ENCODE data around the gene NFILZ.
A peak's percentile ranks its signal among the peaks of the same experiment; 100 is the strongest.

NFILZ gene, protein sequence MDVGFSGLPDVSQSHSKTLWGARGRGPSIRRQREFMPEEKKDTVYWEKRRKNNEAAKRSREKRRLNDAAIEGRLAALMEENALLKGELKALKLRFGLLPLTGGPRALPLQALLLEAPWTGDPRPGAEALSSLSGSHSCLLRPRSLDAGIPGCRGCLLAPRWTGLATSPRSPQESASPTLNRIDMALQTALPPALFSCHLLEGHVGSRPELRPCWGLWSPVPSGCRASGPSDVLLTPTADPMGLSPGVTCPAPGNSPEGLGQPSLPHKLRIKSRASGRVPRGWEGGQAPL

GRCh38 chr19:8629996-8630683 is at the start of gene NFILZ:
Gene NFILZ (plus strand): TSS chr19:8630633. CDS start chr19:8676766, 46,133 bp downstream.
- DNase-seq = no peak

- DNase-seq = peak; percentile 44 to 91
These were observed 49.6 kb upstream of the NFILZ start for GRCh38 chr19:8580710-8581281.

DNA sequence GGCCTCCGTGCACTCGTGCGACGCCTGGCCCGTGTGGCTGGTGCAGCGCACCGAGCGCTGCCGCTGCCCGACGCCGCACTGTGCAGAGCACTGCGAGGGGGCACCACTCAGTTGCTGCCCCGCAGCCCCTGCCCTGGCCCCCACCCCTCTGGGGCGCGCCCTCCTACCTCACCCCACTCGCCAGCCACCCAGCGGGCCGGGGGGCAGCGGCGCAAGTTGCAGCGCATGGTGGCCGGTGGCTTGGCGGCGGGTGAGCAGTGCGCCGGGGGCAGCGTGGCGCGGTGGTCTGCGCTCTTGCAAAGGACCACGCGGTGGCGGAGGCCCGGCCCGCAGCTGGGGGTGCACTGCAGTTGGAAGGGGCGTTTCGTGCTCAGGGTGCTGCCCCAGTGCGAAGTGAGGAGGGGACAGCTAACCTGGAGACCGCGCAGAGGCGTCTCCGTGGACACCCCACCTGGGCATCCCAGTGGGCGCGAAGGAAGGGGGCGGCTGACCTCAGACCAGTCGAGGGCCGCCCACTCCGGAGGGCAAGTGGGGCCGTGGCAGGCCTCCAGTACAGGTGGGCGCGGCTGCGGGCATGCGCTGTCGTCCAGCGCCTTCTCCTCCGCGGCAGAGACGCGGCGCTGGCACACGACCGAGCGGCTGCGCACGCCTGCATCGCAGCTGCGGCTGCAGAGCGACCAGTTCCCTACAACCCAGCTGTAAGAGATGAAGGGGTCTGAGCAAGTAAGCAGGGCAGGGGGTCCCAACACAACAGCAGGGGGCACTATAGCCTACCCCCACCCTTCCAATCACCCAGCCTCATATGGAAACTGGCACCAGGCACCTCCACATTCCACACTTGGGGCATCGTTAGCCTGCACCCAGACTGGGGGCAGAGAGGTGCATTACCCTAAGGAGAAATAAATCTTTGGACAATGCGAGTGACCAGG is 45.2 kb upstream of the NFILZ start:
- no peak for DNase-seq

DNA sequence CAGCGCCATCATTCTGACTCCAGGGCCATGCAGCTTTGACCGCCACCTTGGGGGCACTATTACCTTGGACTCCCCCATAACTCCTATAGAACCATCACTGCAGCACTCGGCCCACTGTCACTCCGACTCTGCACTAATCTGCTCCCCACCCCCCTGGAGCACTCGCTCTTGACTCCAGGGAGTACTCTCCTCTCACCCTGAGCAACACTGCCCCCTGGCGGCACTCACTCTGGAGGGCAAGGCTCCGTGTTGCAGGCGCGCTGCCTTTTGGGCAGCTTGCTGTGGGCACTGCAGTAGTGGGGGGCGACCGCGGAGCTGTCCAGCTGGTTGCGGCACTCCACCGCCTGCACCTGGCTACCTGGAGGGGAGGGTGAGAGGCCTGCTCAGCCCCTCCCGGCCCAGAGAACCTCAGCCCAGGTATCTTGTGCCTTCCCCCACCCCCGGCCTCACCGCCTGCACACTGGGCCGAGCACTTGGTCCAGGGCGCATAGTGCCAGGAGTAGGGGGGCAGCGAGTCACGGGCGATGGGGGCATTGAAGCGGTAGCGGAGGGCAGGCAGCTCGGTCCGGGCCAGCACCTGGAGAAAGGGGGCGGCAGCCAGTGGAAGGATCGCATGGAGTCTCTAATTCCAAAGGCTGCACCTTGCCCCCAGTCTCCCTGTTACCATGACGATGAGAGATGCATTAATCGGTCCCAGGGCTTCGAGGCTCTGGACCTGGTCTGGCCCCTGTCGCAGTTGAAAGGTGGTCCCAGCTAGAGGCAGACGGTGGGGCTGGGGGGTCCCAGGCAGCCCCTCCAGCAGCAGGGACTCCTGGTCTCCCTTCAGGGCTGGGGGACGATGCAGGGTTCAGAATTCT is 44.3 kb upstream of the NFILZ start:
- DNase-seq = peak in 1 of 2 donors; percentile 55

- no peak for DNase-seq
These were observed 41.2 kb upstream of the NFILZ start for GRCh38 chr19:8589177-8589714.

- peak; percentile 39 to 80 for DNase-seq
These were observed 38.0 kb upstream of the NFILZ start for GRCh38 chr19:8592231-8593009.

DNA sequence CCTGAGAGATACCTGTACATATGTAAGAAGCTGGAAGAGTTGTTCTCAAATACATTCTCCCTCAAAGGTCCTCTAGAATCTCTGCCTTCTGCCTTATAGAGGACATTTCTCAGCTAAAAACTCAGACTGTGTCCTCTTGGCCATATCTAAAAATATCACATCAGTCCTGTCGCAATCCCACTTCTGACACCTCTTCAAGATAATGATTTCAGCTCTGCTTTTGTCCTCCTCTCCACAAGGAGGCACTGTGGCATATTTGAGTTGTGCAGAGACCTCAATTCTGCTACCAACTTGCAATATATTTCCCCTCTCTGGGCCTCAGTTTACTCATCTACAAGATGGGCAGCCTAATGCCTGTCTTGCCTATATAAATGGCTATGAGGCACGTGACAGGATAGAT is 36.5 kb upstream of the NFILZ start:
- no peak for DNase-seq

DNA sequence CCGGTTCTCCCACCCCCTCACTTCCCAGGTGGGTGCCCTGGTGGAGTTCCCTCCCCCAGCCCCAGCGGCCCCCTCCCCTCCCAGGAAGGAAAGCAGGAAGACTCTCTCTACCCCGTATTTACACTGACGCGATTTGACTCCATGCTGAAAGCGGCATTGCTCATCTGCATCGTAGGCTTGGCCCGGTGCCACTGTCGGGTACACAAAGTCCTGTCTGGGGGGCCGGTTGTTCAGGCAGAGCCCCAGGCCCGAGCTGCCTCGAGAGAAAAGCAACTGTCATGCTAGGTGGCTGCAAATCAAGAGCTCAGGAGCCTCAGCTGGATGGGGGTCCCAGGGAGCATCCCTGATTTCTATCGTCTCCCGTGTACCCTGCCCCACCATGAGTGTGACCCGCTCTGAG is 34.8 kb upstream of the NFILZ start:
- no peak for DNase-seq

GRCh38 chr19:8596168-8596567 is 34.3 kb upstream of the NFILZ start:
- no peak for DNase-seq

GRCh38 chr19:8600064-8600463 is 30.4 kb upstream of the NFILZ start:
- DNase-seq = no peak

GRCh38 chr19:8600816-8601215 is 29.6 kb upstream of the NFILZ start:
- no peak for DNase-seq

DNA sequence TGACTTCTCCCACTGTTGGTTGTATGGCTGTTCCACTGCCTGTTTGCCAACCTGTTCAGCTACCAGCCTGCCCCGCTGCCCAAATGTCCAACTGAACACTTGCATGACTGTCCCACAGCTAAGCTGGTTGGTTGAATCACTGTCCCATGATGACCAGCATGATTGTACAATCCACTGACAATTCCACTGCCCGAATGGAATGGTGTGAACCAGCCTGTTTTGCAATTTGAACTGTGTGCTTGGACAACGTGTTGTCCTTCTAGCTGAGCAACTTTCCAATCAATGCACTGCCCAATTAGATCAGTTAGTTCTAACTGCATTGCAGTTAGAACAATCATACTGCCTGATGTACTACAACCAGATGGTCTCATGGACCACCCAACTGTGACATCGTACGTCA is 28.6 kb upstream of the NFILZ start:
- no peak for DNase-seq

GRCh38 chr19:8605514-8605913 is 24.9 kb upstream of the NFILZ start:
- DNase-seq = no peak

- no peak for DNase-seq
These were observed 23.0 kb upstream of the NFILZ start for GRCh38 chr19:8607386-8607785.

GRCh38 chr19:8608941-8609278 is 21.5 kb upstream of the NFILZ start:
- DNase-seq = no peak

DNA sequence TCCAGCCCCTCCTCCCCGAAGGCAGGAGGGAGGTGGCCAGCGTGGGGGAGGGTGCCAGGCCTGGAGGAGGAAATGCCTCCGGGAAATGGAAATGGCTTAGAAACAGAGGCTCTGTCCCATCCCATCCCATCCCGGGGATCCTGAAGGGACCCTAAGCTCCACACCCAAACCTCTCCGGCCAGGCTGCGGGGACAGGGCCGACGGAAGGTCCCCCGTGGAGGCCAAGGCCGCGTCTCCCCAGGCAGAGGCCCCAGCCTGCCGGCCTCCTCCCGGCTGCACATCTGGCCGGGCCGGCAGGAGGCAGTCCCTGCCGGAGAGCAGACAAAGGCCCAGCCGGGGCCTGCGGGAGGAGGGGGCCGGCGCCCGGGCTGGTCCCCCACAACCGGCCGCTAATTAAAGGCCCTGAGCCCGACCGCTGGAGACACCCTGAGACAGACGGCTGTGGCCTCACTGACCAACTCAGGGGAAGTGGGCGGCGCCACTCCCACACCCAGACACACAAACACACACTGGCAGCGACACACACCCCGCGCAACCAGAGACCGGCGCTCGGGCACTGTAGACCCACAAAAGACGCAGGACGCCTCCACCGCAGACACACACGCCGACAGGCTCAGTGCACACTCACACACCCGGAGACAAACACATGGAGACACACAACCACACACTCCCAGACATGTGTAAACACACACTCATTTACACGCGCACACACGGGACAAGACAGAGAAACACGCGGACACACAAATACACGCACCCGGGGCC is 21.0 kb upstream of the NFILZ start:
- peak; percentile 25 to 33 for DNase-seq

- DNase-seq = no peak
These were observed 20.1 kb upstream of the NFILZ start, which contains the start of gene ADAMTS10 for GRCh38 chr19:8610041-8610935. Gene ADAMTS10 (minus strand): TSS chr19:8610715. CDS start chr19:8605710, 5,005 bp downstream.

- DNase-seq = no peak
These were observed 19.5 kb upstream of the NFILZ start for GRCh38 chr19:8610936-8611300.

DNA sequence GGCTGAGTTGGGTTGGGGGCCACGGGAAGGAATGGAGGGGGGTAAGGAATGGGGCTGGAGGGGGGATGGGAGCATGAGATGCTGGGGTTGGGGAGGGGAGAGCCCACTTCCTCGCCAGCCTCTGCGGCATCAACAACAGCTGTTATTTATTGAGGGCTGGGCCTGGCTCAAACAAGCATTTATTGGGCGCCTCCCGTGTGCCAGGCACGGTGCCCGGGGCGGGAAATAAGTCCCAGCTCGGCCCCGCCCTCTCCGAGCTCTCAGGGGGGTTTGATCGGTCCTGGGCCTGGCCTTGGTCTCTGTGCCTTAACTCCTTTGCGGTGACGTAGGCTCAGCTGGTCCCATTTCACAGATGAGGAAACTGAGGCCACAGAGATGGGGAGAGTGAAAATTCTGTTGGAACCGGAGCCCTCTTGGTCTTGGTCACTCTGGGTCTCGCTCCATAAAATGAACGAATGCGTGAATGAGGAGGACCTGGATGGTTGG is 19.0 kb upstream of the NFILZ start:
- no peak for DNase-seq
